ENCODE measurements around the gene TMEM117. TPM values are rescaled to one million over a fixed set of nuclear protein-coding genes. Genes with fewer than 3 reads are reported as not detected.

TMEM117 gene
- total RNA-seq, 4 donors from 2014 or later: 15.8 to 42.2 (median 24.0) TPM

DNA sequence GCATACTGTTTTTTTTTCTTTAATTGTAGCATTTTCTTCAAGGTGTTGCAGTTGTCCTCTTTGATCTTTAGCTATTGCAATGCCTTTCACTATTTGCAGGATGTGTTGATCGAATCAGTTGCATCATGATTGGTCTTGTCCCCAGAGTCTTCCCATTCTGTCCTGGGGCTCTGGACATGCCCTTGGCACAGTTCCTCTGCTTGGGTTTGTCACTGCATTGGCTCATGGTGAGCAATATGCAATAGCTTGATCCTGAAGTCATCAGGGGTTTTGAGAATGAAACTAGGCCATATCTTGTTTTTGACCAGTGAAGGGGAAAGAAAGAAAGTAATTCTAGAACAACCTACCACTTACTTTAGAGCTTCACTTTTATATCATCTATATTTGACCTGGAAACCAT lies 281.5 kb downstream of the TMEM117 start:
- DNase-seq: no peak
- no peaks in the 10 kb centered on the region for H3K36me3 ChIP-seq
- WGBS, 2 donors: 38 to 65% methylated on average over 1 of the region's 1 CpG

DNA sequence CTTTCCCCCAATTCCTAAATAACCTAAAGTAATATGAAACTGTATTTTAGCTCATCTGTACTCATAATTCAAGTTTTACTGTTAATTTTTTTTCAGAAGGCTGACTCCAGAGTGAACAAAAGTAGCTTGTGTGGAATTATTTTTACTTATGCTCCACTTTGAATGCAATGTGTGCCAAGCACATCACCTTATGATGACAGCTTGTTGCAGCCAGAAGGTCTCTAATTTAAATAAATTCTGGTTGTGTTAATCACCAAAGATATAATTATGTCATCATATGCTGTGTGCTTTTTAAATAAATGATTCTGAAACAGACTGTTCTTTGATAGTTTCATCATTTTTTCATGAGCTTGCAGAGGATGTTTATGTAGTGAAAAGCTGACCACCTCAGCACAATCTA lies 283.1 kb downstream of the TMEM117 start:
- H3K27ac ChIP-seq: no peak overlapping the region
- H3K4me1 ChIP-seq: no peaks in the 10 kb centered on the region
- no peak overlapping the region for H3K4me3 ChIP-seq
- no peak for DNase-seq
- intact Hi-C loops (cut with DNase I): no loop called here
- H3K9me3 ChIP-seq: peaks cover 0 to 11% (median 0%) of the 10 kb centered on the region in 3 donors
- H3K27me3 ChIP-seq: no peaks in the 10 kb centered on the region
- no peaks in the 10 kb centered on the region for H3K36me3 ChIP-seq
- TF ChIP-seq, protein P1, sequence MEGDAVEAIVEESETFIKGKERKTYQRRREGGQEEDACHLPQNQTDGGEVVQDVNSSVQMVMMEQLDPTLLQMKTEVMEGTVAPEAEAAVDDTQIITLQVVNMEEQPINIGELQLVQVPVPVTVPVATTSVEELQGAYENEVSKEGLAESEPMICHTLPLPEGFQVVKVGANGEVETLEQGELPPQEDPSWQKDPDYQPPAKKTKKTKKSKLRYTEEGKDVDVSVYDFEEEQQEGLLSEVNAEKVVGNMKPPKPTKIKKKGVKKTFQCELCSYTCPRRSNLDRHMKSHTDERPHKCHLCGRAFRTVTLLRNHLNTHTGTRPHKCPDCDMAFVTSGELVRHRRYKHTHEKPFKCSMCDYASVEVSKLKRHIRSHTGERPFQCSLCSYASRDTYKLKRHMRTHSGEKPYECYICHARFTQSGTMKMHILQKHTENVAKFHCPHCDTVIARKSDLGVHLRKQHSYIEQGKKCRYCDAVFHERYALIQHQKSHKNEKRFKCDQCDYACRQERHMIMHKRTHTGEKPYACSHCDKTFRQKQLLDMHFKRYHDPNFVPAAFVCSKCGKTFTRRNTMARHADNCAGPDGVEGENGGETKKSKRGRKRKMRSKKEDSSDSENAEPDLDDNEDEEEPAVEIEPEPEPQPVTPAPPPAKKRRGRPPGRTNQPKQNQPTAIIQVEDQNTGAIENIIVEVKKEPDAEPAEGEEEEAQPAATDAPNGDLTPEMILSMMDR (IDR thresholded peaks at IDR 0.05): no peak
- no peak for TF ChIP-seq POLR2A (IDR thresholded peaks at IDR 0.05)

More for the DNA sequence above, 281.5 kb downstream of the TMEM117 start:
- no peaks in the 10 kb centered on the region for H3K4me1 ChIP-seq
- TF ChIP-seq, protein P1 (IDR thresholded peaks at IDR 0.05): no peak
- TF ChIP-seq POLR2A (IDR thresholded peaks at IDR 0.05): no peak
- intact Hi-C loops (cut with DNase I): no loop called here
- H3K4me3 ChIP-seq: no peak overlapping the region
- H3K9me3 ChIP-seq: peaks cover 0 to 11% (median 0%) of the 10 kb centered on the region in 3 donors
- H3K27ac ChIP-seq: no peak overlapping the region
- no peaks in the 10 kb centered on the region for H3K27me3 ChIP-seq

DNA sequence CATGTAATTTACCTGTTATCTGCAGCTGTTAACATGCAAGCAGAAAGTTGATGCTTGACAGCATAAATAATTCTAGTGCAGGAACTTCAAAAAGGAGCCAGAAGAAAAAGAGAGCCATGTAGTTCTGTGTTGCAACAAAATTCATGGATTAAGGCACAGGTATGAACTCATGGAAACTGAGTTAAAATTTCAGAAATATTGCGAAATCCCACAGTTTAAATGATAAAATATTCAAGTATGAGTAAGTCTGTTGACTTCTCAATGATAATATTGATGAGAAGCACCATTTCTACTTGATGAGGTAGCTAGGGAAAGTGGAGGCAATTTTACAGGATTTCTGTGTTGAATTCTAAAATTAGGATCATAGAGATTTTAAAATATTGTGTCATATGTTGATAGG lies 290.9 kb downstream of the TMEM117 start:
- no peak for DNase-seq
- H3K4me3 ChIP-seq: no peak overlapping the region
- intact Hi-C loops (cut with DNase I): no loop called here
- 91 to 92% methylated on average over 1 of the region's 1 CpG for WGBS, 2 donors
- H3K4me1 ChIP-seq: no peaks in the 10 kb centered on the region
- TF ChIP-seq POLR2A (IDR thresholded peaks at IDR 0.05): no peak
- TF ChIP-seq, protein P1 (IDR thresholded peaks at IDR 0.05): no peak
- H3K27ac ChIP-seq: no peak overlapping the region
- H3K27me3 ChIP-seq: no peaks in the 10 kb centered on the region
- no peaks in the 10 kb centered on the region for H3K36me3 ChIP-seq
- no peaks in the 10 kb centered on the region for H3K9me3 ChIP-seq

DNA sequence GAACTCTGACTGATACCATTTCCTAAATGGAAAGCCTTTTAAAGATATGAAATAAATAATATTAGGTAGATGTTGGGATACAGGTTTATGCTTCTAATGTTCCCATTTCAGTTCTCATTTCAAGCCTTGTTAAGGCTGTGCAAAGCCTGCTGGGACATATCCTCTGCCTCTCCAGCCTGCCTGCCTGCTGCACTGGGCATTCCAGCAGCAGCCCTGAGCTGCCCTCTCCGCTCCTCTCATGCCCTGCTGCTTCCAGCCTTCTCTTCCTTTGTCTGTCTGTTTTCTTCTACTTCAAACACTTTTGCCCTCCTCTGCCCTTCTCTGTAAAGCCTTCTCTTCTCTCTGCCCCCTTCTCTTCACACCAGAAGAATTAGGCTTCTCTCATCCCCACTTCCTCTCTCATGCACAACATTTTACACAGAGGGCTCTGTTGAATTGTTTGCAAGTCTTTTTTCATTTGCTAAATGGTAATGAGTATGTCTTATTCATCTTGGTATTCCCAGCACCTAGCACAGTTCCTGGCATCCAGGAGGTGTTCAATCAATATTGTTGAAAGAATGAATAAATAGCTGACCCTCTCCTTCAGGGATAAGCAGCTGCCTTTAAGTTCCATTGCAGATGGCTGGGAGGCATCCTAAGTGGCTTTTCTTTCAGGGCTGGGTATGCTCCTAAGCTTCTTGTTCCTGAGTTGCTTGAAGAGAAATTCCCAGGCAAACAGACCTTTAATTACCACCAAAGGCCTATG lies 292.3 kb downstream of the TMEM117 start:
- Histone ChIP-seq H3K36me3 (no peaks in the 10 kb centered on the region), H3K4me3 (no peak overlapping the region), H3K4me1 (no peaks in the 10 kb centered on the region), H3K27ac (no peak overlapping the region), H3K9me3 (no peaks in the 10 kb centered on the region), H3K27me3 (no peaks in the 10 kb centered on the region)
- 82 to 85% methylated on average over 1 of the region's 1 CpG for WGBS, 2 donors
- no peak for DNase-seq
- intact Hi-C loops (cut with DNase I): no loop called here
- no peak for TF ChIP-seq POLR2A (IDR thresholded peaks at IDR 0.05)
- TF ChIP-seq, protein P1 (IDR thresholded peaks at IDR 0.05): no peak

DNA sequence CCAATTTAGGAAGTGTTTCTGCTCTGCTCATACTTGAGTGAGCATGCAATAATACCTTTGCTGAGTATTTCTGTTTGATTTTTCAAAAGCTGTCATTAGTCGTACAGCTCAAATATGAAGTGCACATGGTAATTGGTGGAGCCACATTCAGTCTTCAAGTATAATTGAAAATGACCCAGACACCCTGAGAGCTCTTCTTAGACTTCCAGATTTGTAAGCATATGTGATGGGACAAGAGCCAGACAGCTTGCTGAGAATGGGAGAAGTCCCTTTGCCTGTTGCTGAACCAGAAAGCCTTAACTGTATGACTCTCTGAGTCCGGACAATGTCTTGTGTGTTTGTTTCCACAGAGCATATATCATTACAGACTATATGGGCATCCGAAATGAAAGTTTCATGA lies 307.3 kb downstream of the TMEM117 start:
- no peak for TF ChIP-seq POLR2A (IDR thresholded peaks at IDR 0.05)
- TF ChIP-seq, protein P1 (IDR thresholded peaks at IDR 0.05): no peak
- no peak overlapping the region for H3K4me3 ChIP-seq
- no peaks in the 10 kb centered on the region for H3K9me3 ChIP-seq
- intact Hi-C loops (cut with DNase I): no loop called here
- H3K36me3 ChIP-seq: no peaks in the 10 kb centered on the region
- no peaks in the 10 kb centered on the region for H3K27me3 ChIP-seq
- WGBS, 2 donors: 79 to 80% methylated on average over 3 of the region's 3 CpGs
- DNase-seq: no peak
- H3K4me1 ChIP-seq: no peaks in the 10 kb centered on the region
- H3K27ac ChIP-seq: no peak overlapping the region

Measured in esophagus squamous epithelium (tissue), 5 donors.